PC-3 (cell line): ENCODE data around the gene ZG16. TPM values are rescaled to one million over a fixed set of nuclear protein-coding genes. Genes with fewer than 3 reads are reported as not detected.
"Not testable (repeated sequence)": the region's sequence is repeated elsewhere in the genome, so short reads cannot be mapped to it uniquely, and the experiment has no call there.

ENCODE experiments used
- ATAC-seq: fragments of 200-7000 bp; cut with Tn5 transposase; 2 replicates; pipeline ENCODE4 v1.9.1; 2020; ENCODE audit warnings: mild to moderate bottlenecking, moderate library complexity
- BruUV-seq: library from RNA; stranded (reverse); fragments of 400-500 nt; replicated peaks from 2 replicates; lab custom pipeline; 2021; lab: Mats Ljungman, UMichigan
- CTCF ChIA-PET: fragments of 300-600 bp; sonication (Branson Sonifier 250); formaldehyde crosslinking; loops from one replicate; lab custom pipeline; 2022; ENCODE audit warnings: antibody characterized with exemption; lab: Charles Lee
- POLR2A ChIA-PET: fragments of 300-600 bp; sonication (Branson Sonifier 250); formaldehyde crosslinking; loops from one replicate; lab custom pipeline; 2022; ENCODE audit warnings: antibody characterized with exemption; ENCODE audit not compliant: unreplicated experiment; lab: Charles Lee
- DNase-seq: peaks from one replicate; pipeline ENCODE4 v3.0.0-alpha.2; 2015
- H2AFZ ChIP-seq: fragments of 300-600 bp; sonication (generic); 2 replicates; pipeline ENCODE4 v1.6.0; 2016; ENCODE audit warnings: antibody characterized with exemption, low read length
- H3F3A ChIP-seq: fragments of 300-600 bp; sonication (generic); one replicate; pipeline ENCODE4 v1.6.0; 2017; ENCODE audit warnings: antibody characterized with exemption, low read length, control low read depth, mild to moderate bottlenecking; ENCODE audit not compliant: unreplicated experiment
- H3K27ac ChIP-seq: fragments of 300-600 bp; sonication (generic); 2 replicates; pipeline ENCODE4 v1.5.1; 2016; ENCODE audit warnings: mild to moderate bottlenecking, low read length
- H3K27me3 ChIP-seq: fragments of 300-600 bp; sonication (generic); 2 replicates; pipeline ENCODE4 v1.6.1; 2016; ENCODE audit warnings: low read length, mixed read lengths
- H3K36me3 ChIP-seq: fragments of 300-600 bp; sonication (generic); 2 replicates; pipeline ENCODE4 v1.6.1; 2016; ENCODE audit warnings: low read depth, mixed run types, low read length, mixed read lengths
- H3K4me1 ChIP-seq: fragments of 300-600 bp; sonication (generic); 2 replicates; pipeline ENCODE4 v1.5.1; 2016; ENCODE audit warnings: low read length; ENCODE audit not compliant: insufficient read depth
- H3K4me2 ChIP-seq: fragments of 300-600 bp; sonication (generic); 2 replicates; pipeline ENCODE4 v1.6.0; 2016; ENCODE audit warnings: low read length
- H3K4me3 ChIP-seq: fragments of 300-600 bp; sonication (generic); 2 replicates; pipeline ENCODE4 v1.5.1; 2016; ENCODE audit warnings: mild to moderate bottlenecking, low read length, mixed read lengths
- H3K79me2 ChIP-seq: fragments of 300-600 bp; sonication (generic); 2 replicates; pipeline ENCODE4 v1.6.1; 2017; ENCODE audit warnings: low read length, mixed read lengths
- H3K9ac ChIP-seq: fragments of 300-600 bp; sonication (generic); 2 replicates; pipeline ENCODE4 v1.6.0; 2016; ENCODE audit warnings: mild to moderate bottlenecking, low read length
- H3K9me2 ChIP-seq: fragments of 300-600 bp; sonication (generic); replicated peaks from 2 replicates; pipeline ENCODE4 v1.6.1; 2016; ENCODE audit warnings: mixed run types, low read length, mixed read lengths
- H3K9me3 ChIP-seq: fragments of 300-600 bp; sonication (generic); 2 replicates; pipeline ENCODE4 v1.6.1; 2016; ENCODE audit warnings: low read length, mixed read lengths
- H4K20me1 ChIP-seq: fragments of 300-600 bp; sonication (generic); 2 replicates; pipeline ENCODE4 v1.6.1; 2016; ENCODE audit warnings: low read length, mixed read lengths
- EZH2 ChIP-seq: fragments of 300-600 bp; sonication (generic); IDR thresholded peaks from one replicate; pipeline ENCODE4 v1.6.1; 2017; ENCODE audit warnings: antibody characterized with exemption, mild to moderate bottlenecking, low read length; ENCODE audit not compliant: unreplicated experiment
- EZH2phosphoT487 ChIP-seq: fragments of 300-600 bp; sonication (generic); IDR thresholded peaks from 2 replicates; pipeline ENCODE4 v1.6.1; 2018; ENCODE audit warnings: mild to moderate bottlenecking, antibody characterized with exemption, low read length, borderline replicate concordance
- intact Hi-C: fragments of 100-400 bp; cut with micrococcal nuclease; formaldehyde crosslinking; loops from 2 replicates; pipeline ENCODE4 v1.9.0; 2023
- total RNA-seq: library from RNA; depleted of rRNA; stranded (reverse); fragments of >200 nt; gene quantifications from 2 replicates; pipeline ENCODE4 v1.2.3, GENCODE V29; 2014
- TF ChIP-seq, protein P1 (sequence below): fragments of 300-600 bp; sonication (generic); conservative IDR thresholded peaks from 2 replicates; pipeline ENCODE4 v1.5.1; 2017; ENCODE audit warnings: antibody characterized with exemption, low read depth, mild to moderate bottlenecking, low read length

ZG16 gene
- total RNA-seq, 1 experiment from 2014 or later = not detected

DNA sequence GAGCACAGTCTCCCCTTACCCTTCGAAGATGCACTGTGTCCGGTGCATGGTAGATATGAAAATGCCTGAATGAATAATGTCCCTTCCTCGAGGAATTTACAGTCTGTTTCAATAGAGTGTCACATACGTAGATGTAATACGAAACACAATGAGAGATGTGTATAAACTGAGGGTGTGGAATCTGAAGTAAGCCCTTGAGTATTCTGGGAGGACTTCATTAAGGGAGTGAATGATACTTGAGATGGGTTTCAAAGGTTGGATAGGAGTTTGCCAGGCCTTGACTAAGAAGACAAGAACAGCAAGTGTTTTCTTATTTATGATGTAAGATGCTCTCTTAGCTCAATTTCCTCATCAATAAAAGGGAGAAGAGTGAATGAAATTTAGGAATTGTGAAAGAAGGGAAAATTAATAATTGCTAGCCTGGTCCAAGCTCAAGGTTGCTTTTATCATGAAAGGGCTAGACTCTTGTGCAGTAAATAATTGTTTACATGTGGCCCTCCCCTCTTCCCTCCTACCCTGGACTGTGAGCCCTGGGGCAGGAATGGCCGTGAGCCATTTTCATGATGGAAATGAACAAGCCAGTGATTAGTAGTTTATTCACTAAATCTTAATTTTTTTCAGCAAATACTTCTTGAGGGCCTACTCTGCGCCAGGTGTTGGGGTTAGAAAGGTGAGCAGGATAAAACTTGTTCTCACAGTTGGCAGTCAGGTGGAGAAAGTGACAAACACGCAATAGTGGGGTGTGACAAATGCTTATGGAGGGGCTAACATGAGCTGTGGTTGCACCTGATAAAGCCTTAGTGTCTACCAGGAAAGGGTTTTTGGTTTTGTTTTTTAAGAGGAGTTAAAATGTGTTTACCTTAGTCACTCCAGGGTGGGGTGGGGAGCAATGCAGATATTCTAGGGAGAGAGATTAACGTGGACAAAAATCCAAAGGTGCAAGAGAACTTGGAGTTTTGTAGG is 14.1 kb downstream of the ZG16 start:
- peak overlapping the region; percentile 90 for H3K4me3 ChIP-seq
- H3K36me3 ChIP-seq = peaks cover 10% of the 10 kb centered on the region
- no peaks in the 10 kb centered on the region for H3K9me2 ChIP-seq
- TF ChIP-seq, protein P1, sequence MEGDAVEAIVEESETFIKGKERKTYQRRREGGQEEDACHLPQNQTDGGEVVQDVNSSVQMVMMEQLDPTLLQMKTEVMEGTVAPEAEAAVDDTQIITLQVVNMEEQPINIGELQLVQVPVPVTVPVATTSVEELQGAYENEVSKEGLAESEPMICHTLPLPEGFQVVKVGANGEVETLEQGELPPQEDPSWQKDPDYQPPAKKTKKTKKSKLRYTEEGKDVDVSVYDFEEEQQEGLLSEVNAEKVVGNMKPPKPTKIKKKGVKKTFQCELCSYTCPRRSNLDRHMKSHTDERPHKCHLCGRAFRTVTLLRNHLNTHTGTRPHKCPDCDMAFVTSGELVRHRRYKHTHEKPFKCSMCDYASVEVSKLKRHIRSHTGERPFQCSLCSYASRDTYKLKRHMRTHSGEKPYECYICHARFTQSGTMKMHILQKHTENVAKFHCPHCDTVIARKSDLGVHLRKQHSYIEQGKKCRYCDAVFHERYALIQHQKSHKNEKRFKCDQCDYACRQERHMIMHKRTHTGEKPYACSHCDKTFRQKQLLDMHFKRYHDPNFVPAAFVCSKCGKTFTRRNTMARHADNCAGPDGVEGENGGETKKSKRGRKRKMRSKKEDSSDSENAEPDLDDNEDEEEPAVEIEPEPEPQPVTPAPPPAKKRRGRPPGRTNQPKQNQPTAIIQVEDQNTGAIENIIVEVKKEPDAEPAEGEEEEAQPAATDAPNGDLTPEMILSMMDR = no peak
- TF ChIP-seq EZH2 (no peak), EZH2phosphoT487 (no peak)
- no peaks in the 10 kb centered on the region for H3K27me3 ChIP-seq
- peaks cover 65% of the 10 kb centered on the region for H3K79me2 ChIP-seq
- no peak for ATAC-seq
- no TSS peak for BruUV-seq
- POLR2A ChIA-PET = no interaction called here
- peak overlapping the region; percentile 99 for H3K4me2 ChIP-seq
- H2AFZ ChIP-seq = peak overlapping the region; percentile 80; the same call in 1 of the 2 replicates
- intact Hi-C loops = no loop called here
- CTCF ChIA-PET = interaction anchor here (0.6 kb wide), 1 partner anchor 92 kb away, joined by 4 read pairs; no protein-coding TSS in a partner anchor
- DNase-seq = peak; percentile 10
- H4K20me1 ChIP-seq = no peaks in the 10 kb centered on the region; the same call in 1 of the 2 replicates
- H3K27ac ChIP-seq = no peak overlapping the region
- peak overlapping the region; percentile 93 for H3K9ac ChIP-seq
- no peaks in the 10 kb centered on the region for H3K9me3 ChIP-seq
- peaks cover 13% of the 10 kb centered on the region for H3K4me1 ChIP-seq
- no peaks in the 10 kb centered on the region for H3F3A ChIP-seq

GRCh38 chr16:29793153-29793552 is 15.1 kb downstream of the ZG16 start:
- H3K9me3 ChIP-seq, intact Hi-C loops, H3K9ac ChIP-seq, H4K20me1 ChIP-seq, H3K9me2 ChIP-seq, H2AFZ ChIP-seq, H3K4me2 ChIP-seq, BruUV-seq, CTCF ChIA-PET, H3F3A ChIP-seq, H3K4me3 ChIP-seq, DNase-seq, ATAC-seq, H3K27me3 ChIP-seq, H3K27ac ChIP-seq: not testable (repeated sequence)
- H3K36me3 ChIP-seq = peaks cover 18% of the 10 kb centered on the region
- POLR2A ChIA-PET = interaction anchor here (0.5 kb wide), 1 partner anchor 12 kb away, joined by 4 read pairs; no protein-coding TSS in a partner anchor
- peaks cover 67% of the 10 kb centered on the region for H3K79me2 ChIP-seq
- H3K4me1 ChIP-seq = peaks cover 13% of the 10 kb centered on the region

GRCh38 chr16:29794231-29794710 is 16.2 kb downstream of the ZG16 start:
- Histone ChIP-seq H3F3A (no peaks in the 10 kb centered on the region), H3K79me2 (peaks cover 67% of the 10 kb centered on the region), H3K36me3 (peaks cover 22% of the 10 kb centered on the region), H3K4me2 (no peak overlapping the region), H3K4me3 (no peak overlapping the region), H3K9ac (no peak overlapping the region), H2AFZ (no peak overlapping the region), H3K27me3 (no peaks in the 10 kb centered on the region), H3K27ac (no peak overlapping the region), H3K9me2 (no peaks in the 10 kb centered on the region), H4K20me1 (no peaks in the 10 kb centered on the region; the same call in 1 of the 2 replicates), H3K4me1 (peaks cover 13% of the 10 kb centered on the region), H3K9me3 (no peaks in the 10 kb centered on the region)
- ATAC-seq (no peak), DNase-seq (no peak)
- ChIA-PET POLR2A (no interaction called here), CTCF (no interaction called here)
- intact Hi-C loops = no loop called here
- no TSS peak for BruUV-seq
- no peak for TF ChIP-seq EZH2phosphoT487
- no peak for TF ChIP-seq EZH2
- TF ChIP-seq, protein P1 = no peak
